CD4-positive, alpha-beta T cell treated with Interferon alpha-2 for 1 hour (primary cell): ENCODE data around the gene ADPRH.

Source experiments
- DNase-seq, 2 donors: peaks; one replicate each; pipeline ENCODE4 v3.0.0-alpha.2; 2020 to 2022

The ADPRH gene

GRCh38 chr3:119631516-119631915 lies 52.2 kb downstream of the ADPRH start:
- no peak for DNase-seq

- DNase-seq, result no peak
Observed at GRCh38 chr3:119632216-119632615, 52.9 kb downstream of the ADPRH start.

GRCh38 chr3:119632829-119633228 lies 53.5 kb downstream of the ADPRH start:
- DNase-seq, result no peak

- DNase-seq, result no peak
Observed at GRCh38 chr3:119635719-119636118, 56.4 kb downstream of the ADPRH start.

GRCh38 chr3:119636249-119636648 lies 57.0 kb downstream of the ADPRH start:
- no peak for DNase-seq

GRCh38 chr3:119636891-119637611 lies 57.8 kb downstream of the ADPRH start:
- no peak for DNase-seq

GRCh38 chr3:119637679-119638477 lies 58.6 kb downstream of the ADPRH start:
- peak; percentile 22 to 38 for DNase-seq
